ENCODE measurements around the gene PDGFA.

PDGFA gene

GRCh38 chr7:457814-458510, 61.7 kb downstream of the PDGFA start:
- no peak for FAIRE-seq

GRCh38 chr7:455110-455928, 64.3 kb downstream of the PDGFA start:
- no peak for FAIRE-seq

GRCh38 chr7:454356-455109, 65.1 kb downstream of the PDGFA start:
- FAIRE-seq, result no peak

GRCh38 chr7:453597-454306, 65.9 kb downstream of the PDGFA start:
- FAIRE-seq, result no peak

GRCh38 chr7:452791-453455, 66.7 kb downstream of the PDGFA start:
- no peak for FAIRE-seq

- no peak for FAIRE-seq
Observed at GRCh38 chr7:452226-452751, 67.4 kb downstream of the PDGFA start.

GRCh38 chr7:451255-452225, 68.1 kb downstream of the PDGFA start:
- FAIRE-seq, result no peak

GRCh38 chr7:450741-451140, 68.9 kb downstream of the PDGFA start:
- no peak for FAIRE-seq

GRCh38 chr7:450036-450435, 69.6 kb downstream of the PDGFA start:
- no peak for FAIRE-seq

GRCh38 chr7:449324-450019, 70.2 kb downstream of the PDGFA start:
- FAIRE-seq, result no peak

- FAIRE-seq, result no peak
Observed at GRCh38 chr7:447523-447922, 72.1 kb downstream of the PDGFA start.

Measured in G401.6 (cell line).